Smooth muscle cell of the umbilical artery (primary cell): Measurements from ENCODE around the gene NFKBIZ. TPM values are rescaled to one million over a fixed set of nuclear protein-coding genes. Genes with fewer than 3 reads are reported as not detected.

ENCODE experiments used
- total RNA-seq: library from RNA; depleted of rRNA; stranded (reverse); fragments of >200 nt; gene quantifications from 2 replicates; pipeline ENCODE4 v1.2.3, GENCODE V29; 2014

Gene NFKBIZ, protein sequence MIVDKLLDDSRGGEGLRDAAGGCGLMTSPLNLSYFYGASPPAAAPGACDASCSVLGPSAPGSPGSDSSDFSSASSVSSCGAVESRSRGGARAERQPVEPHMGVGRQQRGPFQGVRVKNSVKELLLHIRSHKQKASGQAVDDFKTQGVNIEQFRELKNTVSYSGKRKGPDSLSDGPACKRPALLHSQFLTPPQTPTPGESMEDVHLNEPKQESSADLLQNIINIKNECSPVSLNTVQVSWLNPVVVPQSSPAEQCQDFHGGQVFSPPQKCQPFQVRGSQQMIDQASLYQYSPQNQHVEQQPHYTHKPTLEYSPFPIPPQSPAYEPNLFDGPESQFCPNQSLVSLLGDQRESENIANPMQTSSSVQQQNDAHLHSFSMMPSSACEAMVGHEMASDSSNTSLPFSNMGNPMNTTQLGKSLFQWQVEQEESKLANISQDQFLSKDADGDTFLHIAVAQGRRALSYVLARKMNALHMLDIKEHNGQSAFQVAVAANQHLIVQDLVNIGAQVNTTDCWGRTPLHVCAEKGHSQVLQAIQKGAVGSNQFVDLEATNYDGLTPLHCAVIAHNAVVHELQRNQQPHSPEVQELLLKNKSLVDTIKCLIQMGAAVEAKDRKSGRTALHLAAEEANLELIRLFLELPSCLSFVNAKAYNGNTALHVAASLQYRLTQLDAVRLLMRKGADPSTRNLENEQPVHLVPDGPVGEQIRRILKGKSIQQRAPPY
- total RNA-seq = 71.6 and 129 TPM in 2 replicates

DNA sequence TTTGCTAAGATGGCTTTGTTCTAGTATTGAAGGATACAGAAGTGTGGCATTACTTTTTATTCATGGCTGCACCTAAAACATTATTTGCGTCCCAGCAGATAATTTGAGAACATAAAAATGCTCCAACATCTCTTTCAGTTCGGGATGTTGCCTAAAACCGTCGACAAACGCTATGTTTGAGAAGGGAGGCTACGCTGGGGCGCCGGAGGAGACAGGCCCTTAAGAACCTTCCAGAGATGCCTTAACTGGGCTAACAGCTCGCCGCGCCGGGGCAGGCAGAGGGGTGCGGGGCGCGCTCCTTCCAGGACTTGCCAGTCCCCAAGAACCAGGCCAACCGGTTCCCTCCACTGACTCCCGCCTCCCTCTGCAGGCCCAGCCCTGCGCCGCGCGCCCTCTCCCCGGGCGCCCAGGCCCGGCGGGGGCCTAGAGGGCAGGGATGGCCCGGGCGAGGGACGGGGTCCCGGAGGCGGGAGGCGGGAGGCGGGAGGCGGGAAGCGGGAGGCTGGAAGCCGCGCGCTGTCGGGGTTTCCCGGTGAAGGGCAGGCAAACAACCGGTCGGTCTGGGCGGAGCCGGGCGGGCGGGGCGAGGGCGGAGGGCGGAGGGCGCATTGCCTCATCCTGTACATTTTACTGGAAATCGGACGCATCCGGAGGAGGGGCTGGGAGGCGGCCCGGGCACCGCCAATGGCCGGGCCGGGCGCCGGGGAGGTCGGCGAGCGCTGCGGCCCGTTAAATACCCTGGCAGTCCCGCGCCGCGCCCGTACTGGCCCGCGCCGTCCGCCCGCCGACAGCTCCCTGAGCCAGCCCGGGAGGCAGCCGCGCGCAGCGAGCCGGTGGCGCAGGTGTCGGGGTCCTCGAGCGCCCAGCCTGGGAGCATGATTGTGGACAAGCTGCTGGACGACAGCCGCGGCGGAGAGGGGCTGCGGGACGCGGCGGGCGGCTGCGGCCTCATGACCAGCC is at the start of gene NFKBIZ:
Gene NFKBIZ, plus strand, starts transcription at position 761 of the 960 bp plus-strand sequence. Its CDS starts 115 bp downstream, at position 876.

Other genes starting within 250 kb of the NFKBIZ start
- gene ZBTB11, start 172.4 kb upstream of the NFKBIZ start, total RNA-seq = 25.8 and 30.2 TPM in 2 replicates
- 591 and 1,533 TPM in 2 replicates for gene RPL24, start 162.8 kb upstream of the NFKBIZ start, total RNA-seq
- 16.2 and 16.3 TPM in 2 replicates for gene CEP97, start 124.9 kb upstream of the NFKBIZ start, total RNA-seq
- gene NXPE3, start 70.3 kb upstream of the NFKBIZ start, total RNA-seq = 27.3 and 39.5 TPM in 2 replicates